Ectodermal cell (in vitro differentiated cells): ENCODE results near the gene CCM2L.

Experiments used
- H3K27ac ChIP-seq: 2 replicates; pipeline ENCODE4 v1.7.0; 2013; ENCODE audit warnings: mild to moderate bottlenecking, low read depth, low read length; ENCODE audit not compliant: insufficient read depth, poor library complexity, severe bottlenecking
- H3K27me3 ChIP-seq: 2 replicates; pipeline ENCODE4 v1.7.0; 2013; ENCODE audit warnings: mild to moderate bottlenecking, low read length; ENCODE audit not compliant: insufficient read depth, control insufficient read depth, poor library complexity, severe bottlenecking
- H3K36me3 ChIP-seq: one replicate; pipeline ENCODE4 v1.7.0; 2013; ENCODE audit warnings: low read length; ENCODE audit not compliant: control insufficient read depth, insufficient read depth
- H3K4me1 ChIP-seq: one replicate; pipeline ENCODE4 v1.7.0; 2013; ENCODE audit warnings: low read length; ENCODE audit not compliant: control insufficient read depth, insufficient read depth
- H3K4me3 ChIP-seq: 2 replicates; pipeline ENCODE4 v1.7.0; 2013; ENCODE audit warnings: low read depth, low read length, control low read depth; ENCODE audit not compliant: insufficient read depth
- H3K9me3 ChIP-seq: 2 replicates; pipeline ENCODE4 v1.7.0; 2013; ENCODE audit warnings: mild to moderate bottlenecking, low read length, moderate library complexity; ENCODE audit not compliant: control insufficient read depth
- WGBS, 2 experiments: methylation state at CpG; one replicate each; pipeline ENCODE4 v1.1.7; 2013; ENCODE audit warnings: missing lambda C conversion rate in 2 of 2; 5-methylcytosine and 5-hydroxymethylcytosine counted together

CCM2L gene

DNA sequence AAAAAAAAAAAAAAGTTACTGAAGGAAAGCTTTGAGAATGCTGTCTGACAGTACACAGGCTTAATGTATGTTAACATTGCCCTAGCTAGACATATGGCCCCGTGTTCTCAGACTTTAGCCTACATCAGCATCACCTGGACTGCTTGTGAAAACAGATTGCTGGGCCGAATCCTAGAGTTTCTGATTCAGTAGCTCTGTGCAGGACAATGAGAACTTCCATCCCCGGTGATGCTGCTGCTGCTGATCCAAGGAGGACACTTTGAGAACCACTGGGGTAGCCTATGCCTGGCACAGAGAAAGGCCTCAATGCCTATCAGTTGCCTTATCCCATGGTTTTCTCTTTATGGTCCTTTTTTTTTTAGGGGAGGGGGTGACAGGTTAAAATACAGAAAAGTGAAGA, 43.4 kb downstream of the CCM2L start:
- Histone ChIP-seq H3K4me1 (peaks cover 12% of the 10 kb centered on the region), H3K27ac (no peak overlapping the region), H3K27me3 (peaks cover 47% of the 10 kb centered on the region), H3K4me3 (no peak overlapping the region), H3K9me3 (no peaks in the 10 kb centered on the region), H3K36me3 (no peaks in the 10 kb centered on the region)
- 92 to 93% methylated on average over 3 of the region's 3 CpGs for WGBS, 2 experiments

DNA sequence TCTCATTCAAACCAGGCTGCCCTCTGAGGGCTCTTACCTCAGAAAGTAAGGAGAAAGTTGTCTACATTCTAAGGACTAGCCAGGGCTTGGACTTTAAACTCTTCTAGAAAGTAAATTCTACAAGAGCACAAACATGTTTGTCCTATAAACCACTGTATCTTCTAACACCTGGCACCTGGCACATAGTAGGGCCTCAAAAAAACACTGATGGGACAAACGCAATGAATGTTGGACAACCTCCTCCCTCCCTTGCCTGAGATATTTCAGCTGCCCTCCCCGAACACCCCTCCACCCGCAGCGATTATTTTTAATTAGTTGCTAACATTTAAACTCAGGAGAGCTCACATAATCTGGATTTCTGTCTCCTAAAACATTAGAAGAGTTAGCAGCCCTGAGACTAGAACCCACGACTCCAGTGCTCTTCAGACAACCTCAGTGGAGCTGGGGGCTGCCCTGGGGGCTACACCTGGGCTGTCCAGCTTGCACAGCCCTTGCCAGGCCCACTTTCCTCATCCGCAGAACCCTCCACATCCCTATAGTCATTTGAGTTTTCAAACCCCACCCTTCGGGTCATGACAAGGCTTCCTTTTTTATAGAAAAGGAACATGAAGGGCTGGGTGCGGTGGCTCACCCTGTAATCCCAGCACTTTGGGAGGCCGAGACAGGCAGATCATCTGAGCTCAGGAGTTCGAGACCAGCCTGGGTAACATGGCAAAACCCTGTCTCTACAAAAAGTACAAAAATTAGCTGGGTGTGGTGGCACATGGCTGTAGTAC, 46.7 kb downstream of the CCM2L start:
- H3K27ac ChIP-seq = no peak overlapping the region
- H3K36me3 ChIP-seq = no peaks in the 10 kb centered on the region
- peaks cover 9% of the 10 kb centered on the region for H3K4me1 ChIP-seq
- no peak overlapping the region for H3K4me3 ChIP-seq
- 86 to 91% methylated on average over 10 of the region's 10 CpGs for WGBS, 2 experiments
- H3K9me3 ChIP-seq = no peaks in the 10 kb centered on the region
- peaks cover 21% of the 10 kb centered on the region for H3K27me3 ChIP-seq

DNA sequence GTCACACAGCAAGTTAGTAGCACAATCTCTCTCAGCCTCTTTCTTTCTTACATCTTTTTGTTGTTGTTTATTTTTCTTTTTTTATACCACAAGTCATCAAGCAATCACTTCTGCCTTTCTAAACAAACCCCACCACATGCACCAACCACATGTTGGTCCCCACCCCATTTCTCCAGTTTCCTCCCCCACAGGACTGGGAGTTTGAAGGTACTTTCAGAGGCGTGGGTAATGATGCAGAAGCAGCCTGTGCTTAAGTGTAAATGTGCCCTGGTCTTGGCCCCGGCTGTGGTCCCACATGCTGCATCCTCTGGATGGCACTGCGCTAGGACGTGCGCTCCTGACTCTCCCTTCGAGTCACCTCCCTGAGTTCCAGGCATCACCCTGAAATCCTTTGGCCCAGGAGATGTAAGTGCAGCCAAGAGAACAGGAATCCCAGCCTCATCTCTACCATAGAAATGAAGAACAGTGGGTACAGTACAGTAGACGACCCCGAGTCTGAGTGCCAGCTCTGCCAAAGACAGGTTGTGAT, 47.5 kb downstream of the CCM2L start:
- Histone ChIP-seq H3K27ac (no peak overlapping the region), H3K27me3 (peaks cover 13% of the 10 kb centered on the region), H3K4me3 (no peak overlapping the region), H3K9me3 (no peaks in the 10 kb centered on the region), H3K4me1 (peaks cover 1% of the 10 kb centered on the region), H3K36me3 (no peaks in the 10 kb centered on the region)
- WGBS, 2 experiments = 87 to 88% methylated on average over 8 of the region's 8 CpGs

DNA sequence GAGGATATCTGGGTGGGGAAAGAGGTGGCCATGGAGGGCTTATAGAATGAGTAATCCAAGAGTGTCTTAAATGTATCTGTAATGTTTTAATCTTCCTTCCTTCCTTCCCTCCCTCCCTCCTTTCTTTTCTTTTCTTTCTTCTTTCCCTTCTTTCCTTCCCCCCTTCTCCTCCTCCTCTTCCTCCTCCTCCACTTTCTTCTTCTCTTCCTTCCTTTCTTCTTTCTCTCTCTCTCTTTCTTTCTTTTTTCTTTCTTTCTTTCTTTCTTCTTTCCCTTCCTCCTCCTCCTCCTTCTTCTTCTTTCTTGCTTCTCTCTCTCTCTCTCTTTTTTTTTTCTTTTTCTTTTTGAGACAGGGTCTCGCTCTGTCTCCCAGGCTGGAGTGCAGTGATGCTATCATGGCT, 49.0 kb downstream of the CCM2L start:
- no peaks in the 10 kb centered on the region for H3K4me1 ChIP-seq
- H3K36me3 ChIP-seq = no peaks in the 10 kb centered on the region
- H3K4me3 ChIP-seq = no peak overlapping the region
- H3K27me3 ChIP-seq = no peaks in the 10 kb centered on the region
- H3K9me3 ChIP-seq = no peaks in the 10 kb centered on the region
- WGBS, 2 experiments = 91 to 93% methylated on average over 1 of the region's 1 CpG
- no peak overlapping the region for H3K27ac ChIP-seq

DNA sequence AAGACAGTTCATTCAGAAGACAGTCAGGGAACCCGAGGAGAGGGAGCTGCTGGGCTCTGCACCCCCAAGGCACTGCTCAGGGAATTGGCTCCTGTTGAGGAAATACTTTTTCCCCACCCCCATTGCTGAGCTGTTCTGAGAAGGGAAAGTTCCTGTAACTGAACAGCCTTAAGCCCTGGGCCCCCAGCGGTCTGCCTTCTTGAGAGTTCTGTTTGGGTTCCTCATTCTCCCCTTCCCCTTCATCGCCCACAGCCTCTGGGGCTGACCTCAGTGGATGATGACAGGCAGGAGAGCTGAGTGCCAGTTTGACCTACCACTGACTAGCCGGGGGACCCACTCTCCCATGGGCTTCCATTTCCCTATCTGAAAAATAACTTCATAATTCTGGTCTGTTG, 52.5 kb downstream of the CCM2L start:
- WGBS, 2 experiments = 82 to 87% methylated on average over 4 of the region's 4 CpGs

DNA sequence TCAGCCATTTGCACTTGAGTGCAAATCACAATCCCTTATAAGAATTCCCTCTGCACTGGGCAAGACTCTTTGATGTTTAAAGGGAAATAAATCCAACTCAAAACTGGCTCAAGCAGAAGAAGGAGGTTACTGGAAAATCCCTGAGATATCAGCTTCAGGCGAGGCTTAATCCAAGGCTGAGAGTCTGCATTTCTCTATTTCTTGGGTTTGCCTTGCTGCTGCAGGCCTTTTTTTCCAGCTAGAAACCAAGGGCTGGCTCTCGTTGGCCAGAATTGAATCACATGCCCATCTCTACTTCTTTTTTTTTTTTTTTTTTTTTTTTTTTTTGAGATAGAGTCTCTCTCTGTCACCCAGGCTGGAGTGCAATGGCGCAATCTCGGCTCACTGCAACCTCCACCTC, 53.5 kb downstream of the CCM2L start:
- no peaks in the 10 kb centered on the region for H3K9me3 ChIP-seq

More for the DNA sequence above, 52.5 kb downstream of the CCM2L start:
- H3K27me3 ChIP-seq = no peaks in the 10 kb centered on the region
- no peaks in the 10 kb centered on the region for H3K9me3 ChIP-seq
- no peak overlapping the region for H3K27ac ChIP-seq
- no peak overlapping the region for H3K4me3 ChIP-seq
- H3K36me3 ChIP-seq = no peaks in the 10 kb centered on the region
- no peaks in the 10 kb centered on the region for H3K4me1 ChIP-seq

DNA sequence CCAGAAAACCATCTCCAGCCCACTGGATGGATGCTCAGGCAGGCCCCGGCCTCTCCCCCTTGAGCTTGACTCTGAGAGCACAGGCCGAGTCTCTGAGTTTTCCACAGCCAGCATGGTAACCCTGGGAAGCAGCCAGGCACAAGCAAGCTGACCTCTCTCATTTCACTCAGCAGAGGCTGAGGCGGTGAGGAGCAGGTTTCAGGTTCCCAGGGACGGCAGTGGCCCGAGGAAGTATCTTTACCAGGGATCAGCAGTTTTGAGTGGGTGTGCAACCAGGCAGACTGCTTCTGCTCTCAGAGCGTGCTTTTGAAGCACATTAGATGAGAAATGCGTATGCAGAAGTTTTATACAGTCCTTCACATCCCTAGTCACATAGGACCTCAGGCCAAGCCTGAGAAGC, 54.4 kb downstream of the CCM2L start:
- H3K27ac ChIP-seq = no peak overlapping the region
- H3K4me1 ChIP-seq = no peaks in the 10 kb centered on the region
- H3K27me3 ChIP-seq = no peaks in the 10 kb centered on the region
- no peaks in the 10 kb centered on the region for H3K36me3 ChIP-seq
- no peaks in the 10 kb centered on the region for H3K9me3 ChIP-seq
- H3K4me3 ChIP-seq = no peak overlapping the region
- 90 to 92% methylated on average over 7 of the region's 7 CpGs for WGBS, 2 experiments

More for the DNA sequence above, 53.5 kb downstream of the CCM2L start:
- Histone ChIP-seq H3K27ac (no peak overlapping the region), H3K27me3 (no peaks in the 10 kb centered on the region), H3K4me3 (no peak overlapping the region), H3K4me1 (no peaks in the 10 kb centered on the region), H3K36me3 (no peaks in the 10 kb centered on the region)
- 89 to 92% methylated on average over 3 to 4 of the region's 4 CpGs for WGBS, 2 experiments

DNA sequence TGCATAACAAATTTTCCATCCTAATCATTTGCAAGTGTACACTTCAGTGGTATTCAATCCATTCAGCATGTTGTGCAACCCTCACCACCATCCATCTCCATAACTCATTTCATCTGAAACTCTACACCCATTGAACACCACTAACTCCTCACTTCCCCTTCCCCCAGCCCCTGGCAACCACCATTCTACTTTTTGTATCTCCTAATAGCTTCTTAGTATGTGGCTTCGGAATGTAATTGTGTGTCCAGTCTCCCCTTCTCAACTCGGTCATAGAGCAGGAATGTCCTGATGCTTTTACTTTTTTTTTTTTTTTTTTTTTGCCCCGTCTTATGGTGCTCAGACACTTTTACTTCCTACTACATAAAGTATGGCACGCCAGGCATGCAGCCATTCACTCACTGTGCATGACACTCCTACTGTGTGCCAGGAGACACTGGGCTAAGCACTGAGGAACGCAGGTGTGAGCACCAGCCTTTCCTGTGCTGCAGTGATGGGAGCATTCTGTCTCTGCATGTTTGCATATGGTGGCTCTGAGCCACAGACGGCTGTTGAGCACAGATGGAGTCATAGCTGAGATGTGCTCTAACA, 57.1 kb downstream of the CCM2L start:
- 86 to 92% methylated on average over 6 of the region's 6 CpGs for WGBS, 2 experiments
- H3K36me3 ChIP-seq = no peaks in the 10 kb centered on the region
- H3K4me3 ChIP-seq = no peak overlapping the region
- H3K27me3 ChIP-seq = no peaks in the 10 kb centered on the region
- peaks cover 5% of the 10 kb centered on the region for H3K4me1 ChIP-seq
- H3K9me3 ChIP-seq = no peaks in the 10 kb centered on the region
- no peak overlapping the region for H3K27ac ChIP-seq

DNA sequence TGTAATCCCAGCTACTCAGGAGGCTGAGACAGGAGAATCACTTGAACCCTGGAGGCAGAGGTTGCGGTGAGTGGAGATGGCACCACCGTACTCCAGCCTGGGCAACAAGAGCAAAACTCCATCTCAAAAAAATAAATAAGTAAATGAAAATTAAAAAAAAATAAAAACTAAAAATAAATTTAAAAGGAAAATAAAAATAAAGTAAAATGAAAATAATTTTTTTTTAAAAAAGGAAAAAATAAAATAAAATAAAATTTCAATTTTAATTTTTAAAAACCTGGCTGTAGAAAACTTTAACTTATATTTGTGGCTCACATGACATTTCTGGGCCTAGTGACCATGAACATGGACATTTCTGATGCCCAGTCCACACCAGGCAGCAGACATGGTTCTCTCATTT, 57.9 kb downstream of the CCM2L start:
- Histone ChIP-seq H3K36me3 (no peaks in the 10 kb centered on the region), H3K4me3 (no peak overlapping the region), H3K27me3 (no peaks in the 10 kb centered on the region), H3K4me1 (peaks cover 5% of the 10 kb centered on the region), H3K9me3 (no peaks in the 10 kb centered on the region), H3K27ac (no peak overlapping the region)
- WGBS, 2 experiments = 86 to 100% methylated on average over 1 to 2 of the region's 2 CpGs

DNA sequence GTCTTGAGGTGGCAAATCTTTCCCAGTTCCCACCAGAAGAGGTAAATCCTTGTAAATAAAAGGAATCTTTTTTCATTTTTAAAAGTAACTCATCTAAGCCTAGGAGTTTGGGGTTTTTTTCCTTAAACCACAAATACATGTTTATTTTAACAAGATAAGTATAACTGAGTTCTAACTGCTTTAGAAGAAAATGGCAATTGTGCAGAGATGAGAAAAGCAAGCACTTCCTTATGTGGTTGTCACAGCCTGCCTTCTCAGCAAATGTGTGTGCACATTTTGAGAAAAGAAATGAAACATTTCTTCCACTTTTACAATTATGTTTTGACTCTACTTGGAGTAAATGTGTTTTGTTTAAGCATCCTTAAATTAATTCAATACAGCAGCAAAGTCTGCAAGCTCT, 59.5 kb downstream of the CCM2L start:
- no peaks in the 10 kb centered on the region for H3K36me3 ChIP-seq
- H3K4me1 ChIP-seq = peaks cover 5% of the 10 kb centered on the region
- no peak overlapping the region for H3K4me3 ChIP-seq
- H3K9me3 ChIP-seq = no peaks in the 10 kb centered on the region
- no peaks in the 10 kb centered on the region for H3K27me3 ChIP-seq
- H3K27ac ChIP-seq = no peak overlapping the region
